ENCODE data around the gene NENF.

- TF ChIP-seq POLR2A (IDR thresholded peaks at IDR 0.05): no peak
- no peak for TF ChIP-seq CTCF (IDR thresholded peaks at IDR 0.05)
Observed at GRCh38 chr1:212467843-212468482, 35.2 kb downstream of the NENF start.
